ENCODE data around the gene CACNG3.

The CACNG3 gene

GRCh38 chr16:24308200-24308599 is 52.1 kb downstream of the CACNG3 start:
- TF ChIP-seq FOXP2 (optimal IDR thresholded peaks at IDR 0.05; ENCODE audit: borderline replicate concordance, extremely low read depth, extremely low read length, insufficient read depth): no peak
- TF ChIP-seq TAF1 (IDR thresholded peaks at IDR 0.05; ENCODE audit: borderline replicate concordance, insufficient read depth, low read length): no peak
- TF ChIP-seq POLR2AphosphoS5 (IDR thresholded peaks at IDR 0.05; ENCODE audit: low read depth, low read length): no peak
- no peak for TF ChIP-seq SIN3A (IDR thresholded peaks at IDR 0.05; ENCODE audit: borderline replicate concordance, insufficient read depth, low read length)
- TF ChIP-seq, protein P1, sequence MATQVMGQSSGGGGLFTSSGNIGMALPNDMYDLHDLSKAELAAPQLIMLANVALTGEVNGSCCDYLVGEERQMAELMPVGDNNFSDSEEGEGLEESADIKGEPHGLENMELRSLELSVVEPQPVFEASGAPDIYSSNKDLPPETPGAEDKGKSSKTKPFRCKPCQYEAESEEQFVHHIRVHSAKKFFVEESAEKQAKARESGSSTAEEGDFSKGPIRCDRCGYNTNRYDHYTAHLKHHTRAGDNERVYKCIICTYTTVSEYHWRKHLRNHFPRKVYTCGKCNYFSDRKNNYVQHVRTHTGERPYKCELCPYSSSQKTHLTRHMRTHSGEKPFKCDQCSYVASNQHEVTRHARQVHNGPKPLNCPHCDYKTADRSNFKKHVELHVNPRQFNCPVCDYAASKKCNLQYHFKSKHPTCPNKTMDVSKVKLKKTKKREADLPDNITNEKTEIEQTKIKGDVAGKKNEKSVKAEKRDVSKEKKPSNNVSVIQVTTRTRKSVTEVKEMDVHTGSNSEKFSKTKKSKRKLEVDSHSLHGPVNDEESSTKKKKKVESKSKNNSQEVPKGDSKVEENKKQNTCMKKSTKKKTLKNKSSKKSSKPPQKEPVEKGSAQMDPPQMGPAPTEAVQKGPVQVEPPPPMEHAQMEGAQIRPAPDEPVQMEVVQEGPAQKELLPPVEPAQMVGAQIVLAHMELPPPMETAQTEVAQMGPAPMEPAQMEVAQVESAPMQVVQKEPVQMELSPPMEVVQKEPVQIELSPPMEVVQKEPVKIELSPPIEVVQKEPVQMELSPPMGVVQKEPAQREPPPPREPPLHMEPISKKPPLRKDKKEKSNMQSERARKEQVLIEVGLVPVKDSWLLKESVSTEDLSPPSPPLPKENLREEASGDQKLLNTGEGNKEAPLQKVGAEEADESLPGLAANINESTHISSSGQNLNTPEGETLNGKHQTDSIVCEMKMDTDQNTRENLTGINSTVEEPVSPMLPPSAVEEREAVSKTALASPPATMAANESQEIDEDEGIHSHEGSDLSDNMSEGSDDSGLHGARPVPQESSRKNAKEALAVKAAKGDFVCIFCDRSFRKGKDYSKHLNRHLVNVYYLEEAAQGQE (IDR thresholded peaks at IDR 0.05; ENCODE audit: insufficient read depth in 1 of 2, low read depth in 2 of 2, low read length in 2 of 2): no peak

DNA sequence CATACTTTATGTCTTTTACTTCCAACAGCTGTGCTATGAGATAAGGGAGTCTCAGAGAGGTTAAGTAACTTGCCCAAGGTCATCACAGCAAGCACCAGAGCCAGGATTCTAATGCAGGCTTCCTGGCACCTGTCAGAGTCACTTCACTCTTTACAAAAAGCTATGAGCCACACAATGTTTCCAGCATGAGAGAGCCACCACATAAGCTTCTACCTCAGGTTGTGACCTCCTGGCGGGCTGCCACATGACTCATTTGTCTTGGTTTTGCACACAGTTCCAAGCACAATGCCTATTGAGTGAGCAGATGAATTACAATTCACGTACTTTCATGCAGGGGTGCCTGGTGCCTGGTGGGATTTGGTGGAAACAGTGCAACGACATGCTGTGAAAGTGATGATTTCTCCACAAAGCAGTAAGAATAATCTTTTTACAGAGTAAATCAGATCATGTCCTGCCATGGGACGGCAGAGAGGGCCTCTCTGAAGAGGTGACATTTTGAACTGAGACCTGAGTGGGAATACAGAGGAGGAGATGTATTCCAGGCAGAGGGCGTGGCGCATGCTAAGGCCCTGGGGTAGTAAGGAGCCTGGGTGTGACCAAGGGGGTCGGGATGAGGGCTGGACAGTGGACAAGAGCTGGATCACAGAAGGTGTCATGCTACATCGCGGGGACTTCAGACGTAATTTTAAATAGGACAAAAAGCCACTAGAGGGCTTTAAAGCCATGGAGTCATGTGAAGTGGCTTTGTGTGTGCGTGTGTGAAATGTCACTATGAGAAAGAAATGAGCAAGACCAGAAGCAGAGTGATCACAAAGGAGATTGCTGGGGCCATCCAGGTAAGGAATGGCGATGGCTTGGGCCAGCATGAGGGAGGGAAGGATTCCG is 53.4 kb downstream of the CACNG3 start:
- TF ChIP-seq TAF1 (IDR thresholded peaks at IDR 0.05; ENCODE audit: borderline replicate concordance, insufficient read depth, low read length) (no peak), SIN3A (IDR thresholded peaks at IDR 0.05; ENCODE audit: borderline replicate concordance, insufficient read depth, low read length) (no peak), FOXP2 (optimal IDR thresholded peaks at IDR 0.05; ENCODE audit: borderline replicate concordance, extremely low read depth, extremely low read length, insufficient read depth) (no peak), POLR2AphosphoS5 (IDR thresholded peaks at IDR 0.05; ENCODE audit: low read depth, low read length) (no peak)
- TF ChIP-seq, protein P1 (IDR thresholded peaks at IDR 0.05; ENCODE audit: insufficient read depth in 1 of 2, low read depth in 2 of 2, low read length in 2 of 2): no peak

GRCh38 chr16:24315343-24315742 is 59.2 kb downstream of the CACNG3 start:
- TF ChIP-seq, protein P1 (IDR thresholded peaks at IDR 0.05; ENCODE audit: insufficient read depth in 1 of 2, low read depth in 2 of 2, low read length in 2 of 2): no peak
- TF ChIP-seq FOXP2 (optimal IDR thresholded peaks at IDR 0.05; ENCODE audit: borderline replicate concordance, extremely low read depth, extremely low read length, insufficient read depth) (no peak), POLR2AphosphoS5 (IDR thresholded peaks at IDR 0.05; ENCODE audit: low read depth, low read length) (no peak), TAF1 (IDR thresholded peaks at IDR 0.05; ENCODE audit: borderline replicate concordance, insufficient read depth, low read length) (no peak), SIN3A (IDR thresholded peaks at IDR 0.05; ENCODE audit: borderline replicate concordance, insufficient read depth, low read length) (no peak)

GRCh38 chr16:24318680-24319079 is 62.5 kb downstream of the CACNG3 start:
- TF ChIP-seq POLR2AphosphoS5 (IDR thresholded peaks at IDR 0.05; ENCODE audit: low read depth, low read length): no peak
- no peak for TF ChIP-seq SIN3A (IDR thresholded peaks at IDR 0.05; ENCODE audit: borderline replicate concordance, insufficient read depth, low read length)
- no peak for TF ChIP-seq TAF1 (IDR thresholded peaks at IDR 0.05; ENCODE audit: borderline replicate concordance, insufficient read depth, low read length)
- TF ChIP-seq, protein P1 (IDR thresholded peaks at IDR 0.05; ENCODE audit: insufficient read depth in 1 of 2, low read depth in 2 of 2, low read length in 2 of 2): no peak
- TF ChIP-seq FOXP2 (optimal IDR thresholded peaks at IDR 0.05; ENCODE audit: borderline replicate concordance, extremely low read depth, extremely low read length, insufficient read depth): no peak
